ENCODE data around the gene TRHDE. TPM values are rescaled to one million over a fixed set of nuclear protein-coding genes. Genes with fewer than 3 reads are reported as not detected.

The TRHDE gene
- total and polyA plus RNA-seq, 2 donors (not counting 1 experiment from before 2014, with no cell fraction given): 7.3 to 8.8 TPM

- DNase-seq (ENCODE audit: low read depth in 2 of 2): no peak
- H3K9me3 ChIP-seq (ENCODE audit: control insufficient read depth, insufficient read depth, low read depth, low read length): no peaks in the 10 kb centered on the region
- no peak overlapping the region for H3K9ac ChIP-seq (ENCODE audit: insufficient read depth, low read length)
- TF ChIP-seq, protein P1, sequence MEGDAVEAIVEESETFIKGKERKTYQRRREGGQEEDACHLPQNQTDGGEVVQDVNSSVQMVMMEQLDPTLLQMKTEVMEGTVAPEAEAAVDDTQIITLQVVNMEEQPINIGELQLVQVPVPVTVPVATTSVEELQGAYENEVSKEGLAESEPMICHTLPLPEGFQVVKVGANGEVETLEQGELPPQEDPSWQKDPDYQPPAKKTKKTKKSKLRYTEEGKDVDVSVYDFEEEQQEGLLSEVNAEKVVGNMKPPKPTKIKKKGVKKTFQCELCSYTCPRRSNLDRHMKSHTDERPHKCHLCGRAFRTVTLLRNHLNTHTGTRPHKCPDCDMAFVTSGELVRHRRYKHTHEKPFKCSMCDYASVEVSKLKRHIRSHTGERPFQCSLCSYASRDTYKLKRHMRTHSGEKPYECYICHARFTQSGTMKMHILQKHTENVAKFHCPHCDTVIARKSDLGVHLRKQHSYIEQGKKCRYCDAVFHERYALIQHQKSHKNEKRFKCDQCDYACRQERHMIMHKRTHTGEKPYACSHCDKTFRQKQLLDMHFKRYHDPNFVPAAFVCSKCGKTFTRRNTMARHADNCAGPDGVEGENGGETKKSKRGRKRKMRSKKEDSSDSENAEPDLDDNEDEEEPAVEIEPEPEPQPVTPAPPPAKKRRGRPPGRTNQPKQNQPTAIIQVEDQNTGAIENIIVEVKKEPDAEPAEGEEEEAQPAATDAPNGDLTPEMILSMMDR (conservative IDR thresholded peaks at IDR 0.05 in 1 of 2, IDR thresholded peaks at IDR 0.05 in 1 of 2; ENCODE audit: low read depth in 1 of 2, low read length in 2 of 2): no peak
- TF ChIP-seq EZH2 (IDR thresholded peaks at IDR 0.05; ENCODE audit: low read length, missing control alignments): no peak
- no peaks in the 10 kb centered on the region for H3K4me1 ChIP-seq (ENCODE audit: control insufficient read depth, extremely low read depth, insufficient read depth, low read length)
- no peaks in the 10 kb centered on the region for H3K27me3 ChIP-seq (ENCODE audit: control insufficient read depth, insufficient read depth, low read length)
- H3K36me3 ChIP-seq (ENCODE audit: control insufficient read depth, insufficient read depth, low read length): no peaks in the 10 kb centered on the region
- H3K27ac ChIP-seq (ENCODE audit: insufficient read depth, low read length): no peak overlapping the region
- H3K79me2 ChIP-seq (ENCODE audit: control insufficient read depth, insufficient read depth, low read length): no peaks in the 10 kb centered on the region
- H3K4me3 ChIP-seq (replicated peaks in 1 of 4; ENCODE audit: control extremely low read depth in 1 of 4, insufficient read depth in 1 of 4, low read depth in 3 of 4, low read length in 4 of 4): no peak overlapping the region
- H4K20me1 ChIP-seq (ENCODE audit: control insufficient read depth, extremely low read depth, insufficient read depth, low read length): no peaks in the 10 kb centered on the region
- no peak overlapping the region for H3K4me2 ChIP-seq (ENCODE audit: extremely low read depth, insufficient read depth, low read length)
- H2AFZ ChIP-seq (ENCODE audit: low read length): no peak overlapping the region
These were observed 172.0 kb downstream of the TRHDE start for GRCh38 chr12:72444125-72444524.

GRCh38 chr12:72444566-72444965, 172.4 kb downstream of the TRHDE start:
- Histone ChIP-seq H3K9me3 (ENCODE audit: control insufficient read depth, insufficient read depth, low read depth, low read length) (no peaks in the 10 kb centered on the region), H3K27ac (ENCODE audit: insufficient read depth, low read length) (no peak overlapping the region), H3K27me3 (ENCODE audit: control insufficient read depth, insufficient read depth, low read length) (no peaks in the 10 kb centered on the region), H3K4me3 (replicated peaks in 1 of 4; ENCODE audit: control extremely low read depth in 1 of 4, insufficient read depth in 1 of 4, low read depth in 3 of 4, low read length in 4 of 4) (no peak overlapping the region), H3K4me2 (ENCODE audit: extremely low read depth, insufficient read depth, low read length) (no peak overlapping the region), H2AFZ (ENCODE audit: low read length) (no peak overlapping the region), H3K4me1 (ENCODE audit: control insufficient read depth, extremely low read depth, insufficient read depth, low read length) (no peaks in the 10 kb centered on the region), H3K36me3 (ENCODE audit: control insufficient read depth, insufficient read depth, low read length) (no peaks in the 10 kb centered on the region), H3K79me2 (ENCODE audit: control insufficient read depth, insufficient read depth, low read length) (no peaks in the 10 kb centered on the region), H3K9ac (ENCODE audit: insufficient read depth, low read length) (no peak overlapping the region), H4K20me1 (ENCODE audit: control insufficient read depth, extremely low read depth, insufficient read depth, low read length) (no peaks in the 10 kb centered on the region)
- no peak for DNase-seq (ENCODE audit: low read depth in 2 of 2)
- TF ChIP-seq EZH2 (IDR thresholded peaks at IDR 0.05; ENCODE audit: low read length, missing control alignments): no peak
- TF ChIP-seq, protein P1 (conservative IDR thresholded peaks at IDR 0.05 in 1 of 2, IDR thresholded peaks at IDR 0.05 in 1 of 2; ENCODE audit: low read depth in 1 of 2, low read length in 2 of 2): no peak

- no peak overlapping the region for H3K27ac ChIP-seq (ENCODE audit: insufficient read depth, low read length)
- TF ChIP-seq EZH2 (IDR thresholded peaks at IDR 0.05; ENCODE audit: low read length, missing control alignments): no peak
- TF ChIP-seq, protein P1 (conservative IDR thresholded peaks at IDR 0.05 in 1 of 2, IDR thresholded peaks at IDR 0.05 in 1 of 2; ENCODE audit: low read depth in 1 of 2, low read length in 2 of 2): no peak
- no peaks in the 10 kb centered on the region for H3K36me3 ChIP-seq (ENCODE audit: control insufficient read depth, insufficient read depth, low read length)
- no peaks in the 10 kb centered on the region for H3K9me3 ChIP-seq (ENCODE audit: control insufficient read depth, insufficient read depth, low read depth, low read length)
- H4K20me1 ChIP-seq (ENCODE audit: control insufficient read depth, extremely low read depth, insufficient read depth, low read length): no peaks in the 10 kb centered on the region
- no peaks in the 10 kb centered on the region for H3K27me3 ChIP-seq (ENCODE audit: control insufficient read depth, insufficient read depth, low read length)
- no peak overlapping the region for H3K4me3 ChIP-seq (replicated peaks in 1 of 4; ENCODE audit: control extremely low read depth in 1 of 4, insufficient read depth in 1 of 4, low read depth in 3 of 4, low read length in 4 of 4)
- H3K4me1 ChIP-seq (ENCODE audit: control insufficient read depth, extremely low read depth, insufficient read depth, low read length): no peaks in the 10 kb centered on the region
- no peak overlapping the region for H3K4me2 ChIP-seq (ENCODE audit: extremely low read depth, insufficient read depth, low read length)
- no peak overlapping the region for H3K9ac ChIP-seq (ENCODE audit: insufficient read depth, low read length)
- DNase-seq (ENCODE audit: low read depth in 2 of 2): peak in 1 of 2 donors; percentile 63
- H3K79me2 ChIP-seq (ENCODE audit: control insufficient read depth, insufficient read depth, low read length): no peaks in the 10 kb centered on the region
- no peak overlapping the region for H2AFZ ChIP-seq (ENCODE audit: low read length)
These were observed 175.9 kb downstream of the TRHDE start for GRCh38 chr12:72448089-72448488.

Measured in fibroblast of lung (primary cell).